ENCODE measurements around the gene GRHPR.

DNA sequence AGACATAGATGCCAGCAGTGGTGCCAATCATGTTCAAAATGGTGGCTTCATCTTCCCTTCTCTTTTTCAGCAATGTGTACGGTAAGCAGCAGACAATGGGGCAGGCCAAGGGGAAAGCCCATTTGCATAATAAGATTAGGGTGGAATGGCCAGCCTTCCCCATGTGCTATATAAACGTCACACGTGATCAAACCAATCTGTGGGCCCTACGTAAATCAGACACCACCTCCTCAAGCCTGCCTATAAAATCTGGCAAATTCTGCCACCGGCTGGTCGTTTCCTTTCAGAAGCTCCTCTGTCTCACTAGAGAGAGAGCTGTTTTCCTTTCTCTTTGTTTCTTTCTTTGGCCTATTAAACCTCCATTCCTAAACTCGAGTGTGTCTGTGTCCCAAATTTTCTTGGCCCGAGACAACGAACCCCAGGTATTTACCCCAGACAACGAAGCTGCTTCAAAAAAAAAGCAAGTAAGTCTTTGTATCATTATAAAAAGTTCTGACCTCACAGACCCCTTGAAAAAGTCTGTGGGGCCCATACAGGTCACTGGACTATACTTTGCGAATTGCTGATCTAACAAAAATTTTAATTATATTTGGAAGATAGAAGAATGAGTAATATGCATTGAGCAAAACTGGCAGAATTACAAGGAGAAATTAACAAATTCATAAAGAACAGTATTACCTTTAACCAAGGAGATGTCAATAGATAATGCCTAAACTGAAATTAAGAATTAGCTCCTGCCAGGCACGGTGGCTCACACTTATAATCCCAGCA lies 27.6 kb downstream of the GRHPR start:
- TF ChIP-seq EZH2 (IDR thresholded peaks at IDR 0.05; ENCODE audit: borderline replicate concordance, low read length) (no peak), CTCF (conservative IDR thresholded peaks at IDR 0.05 in 1 of 2, IDR thresholded peaks at IDR 0.05 in 1 of 2; ENCODE audit: extremely low read depth in 1 of 2, insufficient read depth in 1 of 2, low read depth in 1 of 2, low read length in 2 of 2) (no peak)
